Small intestine (tissue), 7 donors: ENCODE data around the gene ZFPM1. TPM values are rescaled to one million over a fixed set of nuclear protein-coding genes. Genes with fewer than 3 reads are reported as not detected.
A peak's percentile ranks its signal among the peaks of the same experiment; 100 is the strongest.

Experiments used
- DNase-seq, 2 donors: peaks; one replicate each; pipeline versions ENCODE4 v3.0.0 to v3.0.0-alpha.2; 2013
- FAIRE-seq: peaks from 2 replicates; lab custom pipeline; 2012; peaks lifted over from hg19 to GRCh38; lab: Jason Lieb, UNC
- H3K27ac ChIP-seq, 3 donors: one replicate each; pipeline ENCODE4 v1.5.1; 2013; ENCODE audit warnings: low read length in 2 of 3, mild to moderate bottlenecking in 2 of 3, control low read depth in 1 of 3, inconsistent platforms in 1 of 3, low read depth in 1 of 3, moderate library complexity in 1 of 3
- H3K27me3 ChIP-seq, 3 donors: one replicate each; pipeline ENCODE4 v1.6.1; 2013; ENCODE audit warnings: low read length in 3 of 3, inconsistent platforms in 1 of 3; ENCODE audit not compliant: control insufficient read depth in 3 of 3, insufficient read depth in 3 of 3
- H3K36me3 ChIP-seq, 3 donors: one replicate each; pipeline ENCODE4 v1.6.1; 2013; ENCODE audit warnings: low read length in 3 of 3, inconsistent platforms in 1 of 3, low read depth in 1 of 3, mild to moderate bottlenecking in 1 of 3, moderate library complexity in 1 of 3; ENCODE audit not compliant: control insufficient read depth in 3 of 3, insufficient read depth in 2 of 3
- H3K4me1 ChIP-seq, 3 donors: one replicate each; pipeline ENCODE4 v1.6.1; 2013; ENCODE audit warnings: low read length in 2 of 3, inconsistent platforms in 1 of 3, low read depth in 1 of 3, mild to moderate bottlenecking in 1 of 3, moderate library complexity in 1 of 3; ENCODE audit not compliant: control insufficient read depth in 3 of 3, insufficient read depth in 2 of 3
- H3K4me3 ChIP-seq, 3 donors: one replicate each; pipeline ENCODE4 v1.5.1; 2013; ENCODE audit warnings: low read length in 3 of 3, control low read depth in 1 of 3, inconsistent platforms in 1 of 3, low read depth in 1 of 3, mild to moderate bottlenecking in 1 of 3, moderate library complexity in 1 of 3
- H3K9me3 ChIP-seq, 2 donors: one replicate each; pipeline ENCODE4 v1.6.1; 2013; ENCODE audit warnings: low read depth in 1 of 2, low read length in 1 of 2; ENCODE audit not compliant: control insufficient read depth in 2 of 2, insufficient read depth in 1 of 2
- WGBS, 3 donors: extraction: QIAGEN DNeasy Blood & Tissue Kit; methylation state at CpG; one replicate each; pipeline ENCODE4 v1.1.7; 2013; 5-methylcytosine and 5-hydroxymethylcytosine counted together
- polyA plus RNA-seq, 4 donors: library from polyadenylated mRNA; stranded (reverse) in 3 of 4; unstranded in 1 of 4; fragments of 200-250 nt in 3 of 4; fragments of 120-200 nt in 1 of 4; gene quantifications; one replicate each; pipeline versions ENCODE4 v1.2.1 to v1.2.3, GENCODE V29; 2013
- donor health status: healthy with polysubstance abuse.
- donor health status: control.
- donor health status: control.
- donor health status: Bipolar disorder and iron deficiency.
- donor health status: healthy.

The ZFPM1 gene
- polyA plus RNA-seq, 4 donors = 8.1 to 26.6 (median 12.0) TPM

DNA sequence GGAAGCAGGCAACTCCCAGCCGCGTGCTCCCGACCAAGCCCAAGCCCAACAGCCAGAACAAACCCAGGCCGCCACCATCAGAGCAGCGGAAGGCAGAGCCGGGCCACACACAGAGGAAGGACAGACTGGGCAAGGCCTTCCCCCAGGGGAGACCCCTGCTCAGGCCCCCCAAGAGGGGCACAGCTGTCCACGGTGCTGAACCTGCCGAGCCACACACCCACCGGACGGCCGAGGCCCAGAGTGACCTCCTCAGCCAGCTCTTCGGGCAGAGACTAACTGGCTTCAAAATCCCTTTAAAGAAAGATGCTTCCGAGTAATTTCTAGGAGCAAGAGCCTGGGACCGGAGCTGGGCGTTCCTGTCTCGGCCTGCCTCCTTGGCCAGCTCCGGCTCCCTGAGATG, 14.1 kb upstream of the ZFPM1 start:
- H3K27ac ChIP-seq = no peak overlapping the region
- DNase-seq = no peak
- peaks cover 0 to 3% of the 10 kb centered on the region in 2 donors for H3K9me3 ChIP-seq
- FAIRE-seq = no peak
- WGBS, 3 donors = 85 to 88% (median 86%) methylated on average over 15 to 17 of the region's 17 CpGs
- no peaks in the 10 kb centered on the region for H3K36me3 ChIP-seq
- peaks cover 0 to 11% (median 0%) of the 10 kb centered on the region in 3 donors for H3K4me1 ChIP-seq
- peaks cover 0 to 2% (median 0%) of the 10 kb centered on the region in 3 donors for H3K27me3 ChIP-seq
- H3K4me3 ChIP-seq = no peak overlapping the region

DNA sequence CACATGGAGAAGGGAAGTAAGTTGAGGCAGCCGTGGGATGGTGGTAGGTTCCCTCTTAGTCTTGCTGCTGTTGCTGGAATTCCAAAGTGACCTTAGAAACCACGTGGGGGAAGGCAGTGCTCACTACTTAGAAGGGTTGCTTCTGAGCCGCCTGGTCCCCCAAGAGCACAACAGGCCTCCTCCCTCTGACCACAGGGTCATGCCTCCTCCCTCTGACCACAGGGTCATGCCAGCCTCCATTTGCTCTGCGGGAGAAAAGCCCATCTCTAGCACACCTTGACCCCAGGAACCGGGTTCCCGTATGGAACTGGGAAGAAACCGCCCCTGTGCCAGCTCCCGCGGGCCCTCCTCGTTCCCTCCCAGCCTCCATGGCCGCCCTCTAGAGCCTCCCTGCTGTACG, 13.4 kb upstream of the ZFPM1 start:
- no peak for FAIRE-seq
- H3K27ac ChIP-seq = no peak overlapping the region
- no peak overlapping the region for H3K4me3 ChIP-seq
- no peaks in the 10 kb centered on the region for H3K36me3 ChIP-seq
- DNase-seq = no peak
- peaks cover 0 to 2% (median 0%) of the 10 kb centered on the region in 3 donors for H3K27me3 ChIP-seq
- 77 to 82% (median 81%) methylated on average over 12 of the region's 12 CpGs for WGBS, 3 donors
- H3K4me1 ChIP-seq = peaks cover 0 to 11% (median 0%) of the 10 kb centered on the region in 3 donors
- peaks cover 0 to 3% of the 10 kb centered on the region in 2 donors for H3K9me3 ChIP-seq

DNA sequence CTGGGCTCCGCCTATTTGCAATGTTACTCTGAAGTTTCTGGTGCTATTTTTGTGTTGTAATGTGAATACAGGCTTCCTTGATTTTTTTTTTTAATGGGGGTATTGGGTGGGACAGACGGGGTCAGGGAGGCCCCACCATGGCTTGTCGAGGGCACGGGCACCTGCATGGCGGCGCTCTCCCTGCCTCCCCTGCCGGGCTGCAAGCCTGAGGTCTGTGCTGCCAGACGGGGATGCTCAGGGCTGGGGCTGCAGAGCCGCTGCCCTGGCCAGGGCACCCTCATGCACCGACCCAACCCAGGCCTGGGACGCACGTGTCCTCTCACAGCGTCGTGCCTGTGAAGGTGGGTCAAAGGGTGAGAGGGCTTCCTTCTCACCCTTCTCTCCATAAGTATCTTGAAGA, 13.0 kb upstream of the ZFPM1 start:
- WGBS, 3 donors = 73 to 83% (median 82%) methylated on average over 14 of the region's 14 CpGs
- no peak for FAIRE-seq
- DNase-seq = no peak
- Histone ChIP-seq H3K36me3 (no peaks in the 10 kb centered on the region), H3K4me3 (no peak overlapping the region), H3K27ac (no peak overlapping the region), H3K4me1 (peaks cover 0 to 11% (median 0%) of the 10 kb centered on the region in 3 donors), H3K9me3 (peaks cover 0 to 3% of the 10 kb centered on the region in 2 donors), H3K27me3 (peaks cover 0 to 2% (median 0%) of the 10 kb centered on the region in 3 donors)

DNA sequence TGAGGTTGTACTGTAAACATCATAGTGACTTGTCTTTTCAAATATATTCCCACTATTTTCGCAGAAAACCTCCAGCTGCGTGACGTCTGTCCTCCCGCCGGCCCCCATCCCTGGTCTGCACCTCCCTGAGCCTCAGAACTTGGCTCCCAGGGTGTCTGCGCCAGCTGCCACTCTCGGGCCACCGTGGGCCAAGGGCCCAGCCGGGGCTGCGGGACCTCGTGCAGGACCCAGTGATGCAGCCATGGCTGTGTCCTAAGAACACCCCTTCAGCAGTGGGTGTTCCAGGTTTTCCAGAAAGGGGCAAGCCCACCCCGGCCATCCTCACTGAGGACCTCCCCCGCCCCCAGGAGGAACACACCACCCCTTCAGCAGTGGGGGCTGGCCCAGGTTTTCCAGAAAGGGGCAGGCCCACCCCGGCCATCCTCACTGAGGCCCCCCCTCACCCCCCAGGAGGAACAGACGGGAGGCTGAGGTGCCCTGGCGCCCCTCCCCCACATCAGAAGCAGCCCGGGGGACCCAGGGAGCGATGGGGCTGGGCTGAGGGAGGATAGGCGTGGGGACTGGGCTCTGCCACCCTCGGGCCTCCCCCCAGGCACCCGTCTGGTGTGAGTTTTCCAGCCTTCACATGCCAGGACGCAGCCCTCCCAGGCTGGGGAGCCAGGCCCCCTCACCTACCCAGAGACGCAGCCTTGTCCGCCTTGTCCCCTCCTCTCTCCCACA, 12.2 kb upstream of the ZFPM1 start:
- no peak overlapping the region for H3K27ac ChIP-seq
- DNase-seq = no peak
- peaks cover 0 to 3% of the 10 kb centered on the region in 2 donors for H3K9me3 ChIP-seq
- H3K4me3 ChIP-seq = no peak overlapping the region
- 75 to 83% (median 81%) methylated on average over 22 to 24 of the region's 24 CpGs for WGBS, 3 donors
- peaks cover 0 to 2% (median 0%) of the 10 kb centered on the region in 3 donors for H3K27me3 ChIP-seq
- peaks cover 0 to 11% (median 0%) of the 10 kb centered on the region in 3 donors for H3K4me1 ChIP-seq
- FAIRE-seq = no peak
- H3K36me3 ChIP-seq = no peaks in the 10 kb centered on the region

DNA sequence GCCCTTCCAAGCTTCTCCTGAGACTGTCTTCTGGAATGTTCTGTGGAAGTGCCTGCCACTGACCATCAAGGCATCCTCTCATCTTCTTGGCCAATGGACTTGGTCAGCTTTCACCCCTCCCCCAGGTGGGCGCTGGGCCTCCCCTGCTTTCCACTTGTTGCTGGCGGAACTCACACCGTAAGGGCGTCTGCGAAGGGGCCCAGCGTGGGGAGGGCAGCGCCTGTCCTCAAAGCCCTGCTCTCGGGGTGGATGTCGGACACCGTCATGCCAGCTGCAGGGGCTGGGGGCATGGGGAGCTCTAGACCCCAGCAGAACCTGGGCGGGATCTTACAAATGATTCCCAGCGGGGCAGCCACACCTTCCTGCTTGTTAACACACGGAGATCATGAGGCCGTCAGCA, 11.6 kb upstream of the ZFPM1 start:
- H3K4me3 ChIP-seq = no peak overlapping the region
- 81 to 85% (median 84%) methylated on average over 13 to 14 of the region's 14 CpGs for WGBS, 3 donors
- H3K9me3 ChIP-seq = peaks cover 0 to 3% of the 10 kb centered on the region in 2 donors
- no peak overlapping the region for H3K27ac ChIP-seq
- no peak for DNase-seq
- H3K27me3 ChIP-seq = no peaks in the 10 kb centered on the region
- no peaks in the 10 kb centered on the region for H3K36me3 ChIP-seq
- no peak for FAIRE-seq
- H3K4me1 ChIP-seq = peaks cover 0 to 11% (median 0%) of the 10 kb centered on the region in 3 donors

DNA sequence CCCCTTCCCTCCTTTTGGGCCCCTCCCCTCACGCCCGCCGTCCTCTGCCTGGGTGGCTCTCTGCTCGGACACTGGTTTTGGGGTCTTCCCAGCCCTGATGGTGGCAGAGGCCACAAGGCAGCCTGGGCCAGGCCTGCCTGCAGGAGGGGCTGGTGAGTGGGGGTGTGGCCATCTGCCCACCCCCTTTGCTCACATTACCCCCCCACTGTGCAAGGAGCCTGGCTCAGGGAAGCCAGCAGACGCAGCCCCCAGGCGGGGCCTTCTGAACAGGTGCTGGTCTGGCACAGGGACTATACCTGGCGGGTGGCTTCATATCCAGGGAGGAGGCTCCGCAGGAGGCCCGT, 10.7 kb upstream of the ZFPM1 start:
- no peaks in the 10 kb centered on the region for H3K27me3 ChIP-seq
- 48 to 63% (median 63%) methylated on average over 8 to 9 of the region's 9 CpGs for WGBS, 3 donors
- H3K4me1 ChIP-seq = peaks cover 0 to 11% (median 0%) of the 10 kb centered on the region in 3 donors
- H3K9me3 ChIP-seq = peaks cover 0 to 3% of the 10 kb centered on the region in 2 donors
- no peaks in the 10 kb centered on the region for H3K36me3 ChIP-seq
- no peak for FAIRE-seq
- DNase-seq = no peak
- no peak overlapping the region for H3K4me3 ChIP-seq
- H3K27ac ChIP-seq = no peak overlapping the region

DNA sequence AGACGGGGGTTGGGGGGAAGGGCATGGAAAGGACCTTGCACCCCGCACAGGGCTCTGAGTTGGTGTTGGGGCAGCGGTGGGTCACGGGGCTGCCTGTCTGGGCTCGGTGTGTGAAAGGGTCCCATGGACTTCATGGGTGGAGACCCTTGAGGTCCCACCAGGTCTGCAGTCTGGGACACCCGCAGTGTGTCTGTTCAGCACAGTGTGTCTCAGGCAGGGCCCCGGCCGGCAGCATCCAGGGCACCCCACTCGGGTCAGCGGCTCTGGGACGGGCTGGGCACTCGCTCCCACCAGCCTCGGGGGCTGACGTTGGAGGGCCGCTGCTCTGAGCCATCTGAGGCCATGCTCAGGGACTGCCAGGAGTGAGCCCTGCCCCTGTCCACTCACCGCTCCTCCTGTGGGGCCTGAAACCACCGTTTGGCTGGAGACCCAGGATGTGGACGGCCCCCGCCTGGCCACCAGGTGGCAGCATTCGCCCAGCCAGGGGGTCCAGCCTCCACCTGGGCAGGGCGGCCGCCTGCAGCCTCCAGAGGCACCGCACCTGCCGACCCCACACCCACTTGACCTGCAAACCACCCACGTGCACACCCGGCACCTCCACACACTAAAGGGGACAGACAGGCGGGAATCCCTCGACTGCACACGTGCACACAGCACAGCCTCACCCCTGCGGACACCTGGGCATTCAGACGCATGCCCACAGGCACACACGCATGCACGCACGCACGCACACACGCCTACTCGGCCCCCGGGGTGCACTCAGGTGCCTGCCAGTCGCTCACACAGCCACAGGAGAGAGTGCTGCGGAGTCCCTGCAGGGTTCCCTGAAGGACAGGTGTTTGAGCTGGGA, 10.1 kb upstream of the ZFPM1 start:
- peak; percentile 76 to 88 for DNase-seq
- Histone ChIP-seq H3K4me3 (no peak overlapping the region), H3K27me3 (no peaks in the 10 kb centered on the region), H3K9me3 (peaks cover 0 to 3% of the 10 kb centered on the region in 2 donors), H3K4me1 (peaks cover 0 to 14% (median 0%) of the 10 kb centered on the region in 3 donors), H3K27ac (no peak overlapping the region), H3K36me3 (no peaks in the 10 kb centered on the region)
- WGBS, 3 donors = 8 to 24% (median 20%) methylated on average over 36 to 40 of the region's 40 CpGs
- FAIRE-seq = no peak

DNA sequence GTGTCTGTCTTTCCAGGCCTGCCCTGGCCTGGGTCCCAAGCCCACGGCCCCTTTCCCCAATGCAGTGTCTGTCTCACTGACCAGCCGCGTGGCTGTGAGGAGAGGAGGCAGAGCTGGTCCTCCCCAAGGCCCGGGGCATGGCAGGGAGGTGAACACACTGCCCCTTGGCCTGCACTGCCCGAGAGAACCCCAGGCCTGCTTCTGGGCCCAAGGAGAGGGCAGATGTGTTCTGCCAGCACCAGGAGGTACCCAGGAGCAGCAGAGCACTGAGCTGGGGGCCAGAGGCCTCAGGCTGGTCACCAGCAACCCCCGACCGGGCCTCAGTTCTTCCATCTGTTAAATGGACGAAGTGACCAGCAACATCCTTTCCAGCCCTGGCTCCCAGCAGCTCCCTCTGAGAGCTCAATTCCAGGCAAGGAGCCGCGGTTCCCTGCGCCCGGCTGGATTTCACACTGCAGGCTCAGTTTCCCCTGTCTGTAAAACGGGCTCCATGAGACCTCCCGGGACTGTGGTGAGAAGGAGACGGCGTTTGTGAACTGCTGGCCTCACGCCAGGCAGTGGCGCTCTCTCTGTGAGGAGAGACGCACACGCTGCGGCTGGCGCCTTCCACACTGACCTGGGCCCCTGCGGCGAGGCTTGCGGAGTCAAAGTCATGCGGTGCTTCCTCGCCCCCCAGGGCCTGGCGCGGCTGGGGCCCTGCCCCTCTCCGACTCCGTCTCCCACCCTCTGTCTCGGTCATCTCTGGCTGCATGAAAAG, 8.1 kb upstream of the ZFPM1 start:
- Histone ChIP-seq H3K27ac (no peak overlapping the region), H3K4me1 (peaks cover 0 to 17% (median 0%) of the 10 kb centered on the region in 3 donors), H3K9me3 (no peaks in the 10 kb centered on the region), H3K27me3 (no peaks in the 10 kb centered on the region), H3K36me3 (no peaks in the 10 kb centered on the region), H3K4me3 (no peak overlapping the region)
- WGBS, 3 donors = 75 to 83% (median 79%) methylated on average over 32 of the region's 32 CpGs
- DNase-seq (no peak), FAIRE-seq (no peak)
